GM13976 (cell line): ENCODE measurements around the gene ECM1.

Experiments
- DNase-seq: peaks from one replicate; pipeline ENCODE4 v3.0.0; 2012; ENCODE audit warnings: low spot score
- in situ Hi-C: fragments of 300-500 bp; cut with MboI; formaldehyde crosslinking; loops from one replicate; pipeline ENCODE4 v1.12.0; 2022; ENCODE audit warnings: low sequenced_read_pairs, mixed read lengths, inconsistent platforms; ENCODE audit not compliant: unreplicated experiment
- TF ChIP-seq, protein P1 (sequence below): IDR thresholded peaks from 2 replicates; pipeline ENCODE4 v1.5.1; 2012; ENCODE audit warnings: borderline replicate concordance, mild to moderate bottlenecking; ENCODE audit not compliant: insufficient read depth; ENCODE audit errors: extremely low read depth, missing control alignments, control extremely low read depth

Gene ECM1

DNA sequence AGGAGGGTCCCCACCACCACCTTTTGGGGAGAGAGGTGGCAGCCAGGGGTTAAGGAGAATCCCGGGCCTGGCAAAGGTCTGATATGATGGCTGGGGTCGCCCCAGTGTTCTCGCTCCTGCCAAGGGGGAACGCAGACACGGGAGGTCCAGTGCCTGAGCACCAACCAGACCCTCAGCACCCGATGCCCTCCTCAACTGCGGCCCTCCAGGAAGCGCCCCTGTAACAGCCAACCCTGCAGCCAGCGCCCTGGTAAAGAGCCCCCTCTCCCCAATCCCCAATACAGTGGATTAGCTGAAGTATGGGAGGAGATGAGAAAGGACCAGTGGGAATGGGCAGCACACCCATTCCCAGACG is 51.7 kb downstream of the ECM1 start:
- TF ChIP-seq, protein P1, sequence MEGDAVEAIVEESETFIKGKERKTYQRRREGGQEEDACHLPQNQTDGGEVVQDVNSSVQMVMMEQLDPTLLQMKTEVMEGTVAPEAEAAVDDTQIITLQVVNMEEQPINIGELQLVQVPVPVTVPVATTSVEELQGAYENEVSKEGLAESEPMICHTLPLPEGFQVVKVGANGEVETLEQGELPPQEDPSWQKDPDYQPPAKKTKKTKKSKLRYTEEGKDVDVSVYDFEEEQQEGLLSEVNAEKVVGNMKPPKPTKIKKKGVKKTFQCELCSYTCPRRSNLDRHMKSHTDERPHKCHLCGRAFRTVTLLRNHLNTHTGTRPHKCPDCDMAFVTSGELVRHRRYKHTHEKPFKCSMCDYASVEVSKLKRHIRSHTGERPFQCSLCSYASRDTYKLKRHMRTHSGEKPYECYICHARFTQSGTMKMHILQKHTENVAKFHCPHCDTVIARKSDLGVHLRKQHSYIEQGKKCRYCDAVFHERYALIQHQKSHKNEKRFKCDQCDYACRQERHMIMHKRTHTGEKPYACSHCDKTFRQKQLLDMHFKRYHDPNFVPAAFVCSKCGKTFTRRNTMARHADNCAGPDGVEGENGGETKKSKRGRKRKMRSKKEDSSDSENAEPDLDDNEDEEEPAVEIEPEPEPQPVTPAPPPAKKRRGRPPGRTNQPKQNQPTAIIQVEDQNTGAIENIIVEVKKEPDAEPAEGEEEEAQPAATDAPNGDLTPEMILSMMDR: no peak
- in situ Hi-C loops: loop anchor here (10.0 kb wide), 1 partner anchor 55 kb away; no protein-coding TSS in a partner anchor
- no peak for DNase-seq

DNA sequence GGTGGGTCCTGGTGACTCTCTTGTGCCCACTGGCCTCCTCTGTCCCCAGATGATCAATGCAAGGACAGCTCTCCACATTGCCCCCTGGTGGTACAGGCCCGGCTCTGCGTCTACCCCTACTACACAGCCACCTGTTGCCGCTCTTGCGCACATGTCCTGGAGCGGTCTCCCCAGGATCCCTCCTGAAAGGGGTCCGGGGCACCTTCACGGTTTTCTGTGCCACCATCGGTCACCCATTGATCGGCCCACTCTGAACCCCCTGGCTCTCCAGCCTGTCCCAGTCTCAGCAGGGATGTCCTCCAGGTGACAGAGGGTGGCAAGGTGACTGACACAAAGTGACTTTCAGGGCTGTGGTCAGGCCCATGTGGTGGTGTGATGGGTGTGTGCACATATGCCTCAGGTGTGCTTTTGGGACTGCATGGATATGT is 52.1 kb downstream of the ECM1 start:
- TF ChIP-seq, protein P1: peak; percentile 90
- in situ Hi-C loops: loop anchor here (10.0 kb wide), 1 partner anchor 55 kb away; no protein-coding TSS in a partner anchor
- peak; percentile 88 for DNase-seq

DNA sequence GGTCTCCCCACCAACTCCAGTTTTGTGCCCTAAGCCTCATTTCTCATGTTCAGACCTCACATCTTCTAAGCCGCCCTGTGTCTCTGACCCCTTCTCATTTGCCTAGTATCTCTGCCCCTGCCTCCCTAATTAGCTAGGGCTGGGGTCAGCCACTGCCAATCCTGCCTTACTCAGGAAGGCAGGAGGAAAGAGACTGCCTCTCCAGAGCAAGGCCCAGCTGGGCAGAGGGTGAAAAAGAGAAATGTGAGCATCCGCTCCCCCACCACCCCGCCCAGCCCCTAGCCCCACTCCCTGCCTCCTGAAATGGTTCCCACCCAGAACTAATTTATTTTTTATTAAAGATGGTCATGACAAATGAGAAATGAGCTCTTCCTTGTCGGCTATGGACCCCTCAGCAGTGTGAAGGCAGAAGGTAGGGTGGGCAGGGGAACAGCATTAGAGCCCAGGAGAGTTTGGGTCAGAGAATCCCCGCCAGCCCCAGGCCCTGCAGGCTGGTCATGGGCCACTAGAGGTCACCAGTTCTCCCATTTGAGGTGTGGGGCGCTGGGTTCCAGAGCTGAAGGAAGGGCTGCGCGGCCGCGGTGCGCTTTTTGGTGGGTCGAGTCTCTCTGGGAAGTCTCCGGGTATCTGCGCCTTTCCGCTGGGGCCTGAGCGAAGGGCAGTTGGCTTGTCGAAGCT is 52.8 kb downstream of the ECM1 start:
- TF ChIP-seq, protein P1: peak; percentile 99
- peak; percentile 87 for DNase-seq
- in situ Hi-C loops: loop anchor here (10.0 kb wide), 1 partner anchor 54 kb away; no protein-coding TSS in a partner anchor

DNA sequence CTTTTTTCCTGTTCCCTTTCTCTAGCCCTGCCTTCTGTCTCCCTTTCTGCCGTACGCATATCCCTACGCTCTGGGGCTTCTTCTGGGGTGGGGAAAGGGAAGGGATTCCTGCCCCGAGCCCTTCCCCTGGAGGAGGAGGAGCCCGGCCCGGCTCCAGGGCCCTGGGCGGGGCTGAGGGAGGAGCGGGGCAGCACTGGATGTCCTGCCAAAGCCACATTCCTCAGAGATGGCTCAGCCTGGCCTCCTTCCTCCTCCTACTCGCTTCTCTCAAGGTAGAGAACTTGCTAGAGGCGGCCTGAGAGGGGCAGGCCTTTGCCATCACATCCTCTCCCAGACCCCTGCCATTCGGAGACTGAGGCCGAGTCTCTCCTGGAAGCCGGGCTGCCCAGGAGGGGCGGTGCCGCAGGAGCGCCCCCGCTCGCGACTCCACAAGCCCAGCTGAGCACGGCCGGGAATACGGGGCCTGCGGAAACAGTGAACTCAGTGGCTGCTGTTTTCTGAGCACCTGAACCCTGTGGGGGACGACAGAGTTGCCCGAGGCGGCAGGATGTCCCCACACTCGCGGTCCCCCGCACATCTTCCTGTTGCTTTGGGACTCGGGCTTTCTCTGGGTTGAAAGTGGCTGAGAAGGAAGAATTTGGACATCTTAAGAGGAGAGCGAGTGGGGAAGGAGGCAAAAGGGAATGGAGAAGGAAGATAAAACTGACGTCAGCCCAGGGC is 53.5 kb downstream of the ECM1 start:
- TF ChIP-seq, protein P1: no peak
- DNase-seq: peak; percentile 70
- in situ Hi-C loops: loop anchor here (10.0 kb wide), 1 partner anchor 53 kb away; no protein-coding TSS in a partner anchor

DNA sequence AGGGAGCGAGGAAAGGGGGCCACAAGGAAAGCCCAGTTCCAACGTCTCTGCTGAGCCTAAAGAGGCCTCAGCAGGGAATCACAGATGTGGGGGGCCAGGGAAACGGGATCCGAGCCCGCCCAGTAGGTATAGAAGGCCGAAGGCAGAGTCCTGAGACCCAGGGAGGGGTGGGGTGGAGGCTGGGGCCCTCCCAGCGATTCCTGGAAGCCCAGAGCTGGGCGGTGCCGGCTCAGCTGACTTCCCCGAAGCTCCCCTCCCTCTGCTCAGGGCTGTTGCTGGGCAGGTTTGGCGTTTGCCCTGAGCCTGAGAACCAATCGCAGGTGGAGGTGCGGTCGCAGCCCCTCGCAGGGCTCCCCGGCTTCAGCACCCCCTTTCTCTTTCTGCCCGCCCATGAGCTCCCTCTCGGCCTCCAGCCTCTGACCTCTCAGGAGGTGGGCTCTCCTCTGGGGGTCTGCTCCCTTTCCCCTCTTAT is 54.1 kb downstream of the ECM1 start:
- peak; percentile 84 for DNase-seq
- TF ChIP-seq, protein P1: no peak
- in situ Hi-C loops: loop anchor here (10.0 kb wide), 1 partner anchor 53 kb away; no protein-coding TSS in a partner anchor

DNA sequence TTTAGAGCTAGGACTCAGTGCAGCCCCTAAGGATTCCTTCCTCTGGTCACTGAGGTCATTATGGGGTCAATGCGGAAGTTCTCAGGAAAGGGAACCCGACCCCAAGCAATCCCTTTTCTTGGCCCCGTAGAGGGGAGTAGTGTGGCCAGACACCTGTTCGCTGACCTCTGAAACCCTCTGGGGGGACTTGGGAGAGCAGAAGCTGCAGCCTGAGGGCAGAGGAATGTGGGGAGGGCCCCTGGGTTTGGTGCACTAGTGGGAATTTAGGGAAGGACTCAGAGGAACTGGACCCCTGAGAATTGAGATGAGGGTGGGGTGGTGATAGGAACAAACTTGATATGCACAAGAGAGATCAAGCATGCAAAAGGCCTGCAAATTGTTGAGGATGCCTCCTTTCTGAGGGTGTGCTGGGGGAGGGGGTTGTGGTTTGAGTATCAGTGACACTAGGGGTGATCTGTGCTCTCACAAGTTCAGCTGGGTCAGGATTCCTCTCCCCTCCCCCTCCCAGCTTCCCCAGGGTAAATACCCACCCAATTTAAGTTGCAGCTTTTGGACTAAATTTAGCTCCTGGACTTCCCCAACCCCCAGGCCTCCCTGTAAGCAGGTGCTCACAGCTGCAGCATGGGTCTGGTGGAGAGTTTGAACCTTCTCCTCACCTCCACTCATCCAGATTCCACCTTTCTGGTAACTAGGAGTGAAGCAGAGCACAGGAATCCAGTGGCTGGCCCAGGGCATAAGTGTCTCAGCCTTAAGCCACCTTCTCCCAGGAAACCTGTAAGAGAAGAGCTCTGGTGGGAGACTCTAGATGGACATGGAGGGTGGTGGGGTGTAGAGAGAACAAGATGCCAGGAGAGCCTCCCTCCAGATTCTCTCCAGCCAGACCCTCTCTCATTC is 54.8 kb downstream of the ECM1 start:
- in situ Hi-C loops: loop anchor here (10.0 kb wide), 1 partner anchor 52 kb away; no protein-coding TSS in a partner anchor
- peak; percentile 85 for DNase-seq

More for the DNA sequence above, 54.8 kb downstream of the ECM1 start:
- TF ChIP-seq, protein P1: no peak
